GM18507 (cell line): ENCODE measurements around the gene MUCL1.
A peak's percentile ranks its signal among the peaks of the same experiment; 100 is the strongest.
"Not testable (repeated sequence)": the region's sequence is repeated elsewhere in the genome, so short reads cannot be mapped to it uniquely, and the experiment has no call there.

Source experiments
- DNase-seq: peaks from one replicate; pipeline ENCODE4 v3.0.0; 2011; ENCODE audit warnings: low read depth; ENCODE audit not compliant: insufficient read length; ENCODE audit errors: extremely low spot score
- FAIRE-seq: peaks from 2 replicates; lab custom pipeline; 2011; peaks lifted over from hg19 to GRCh38; lab: Jason Lieb, UNC

Gene MUCL1

GRCh38 chr12:54853933-54854538 lies at the start of gene MUCL1:
Gene MUCL1, plus strand, starts transcription at chr12:54854516. Its CDS starts 67 bp downstream, at chr12:54854583.
- FAIRE-seq: peak; percentile 80
- DNase-seq: peak; percentile 22

GRCh38 chr12:54821676-54822075 lies 32.6 kb upstream of the MUCL1 start:
- DNase-seq (no peak), FAIRE-seq (no peak)

GRCh38 chr12:54824402-54824801 lies 29.9 kb upstream of the MUCL1 start:
- FAIRE-seq: no peak
- DNase-seq: no peak

- no peak for FAIRE-seq
- DNase-seq: no peak
These were observed 24.8 kb upstream of the MUCL1 start for GRCh38 chr12:54829511-54829910.

GRCh38 chr12:54830199-54830598 lies 24.1 kb upstream of the MUCL1 start:
- FAIRE-seq (no peak), DNase-seq (no peak)

GRCh38 chr12:54831631-54832030 lies 22.7 kb upstream of the MUCL1 start:
- DNase-seq (no peak), FAIRE-seq (no peak)

GRCh38 chr12:54840244-54840865 lies 14.0 kb upstream of the MUCL1 start:
- FAIRE-seq (no peak), DNase-seq (no peak)

GRCh38 chr12:54857406-54857805 lies 3.1 kb downstream of the MUCL1 start:
- FAIRE-seq (no peak), DNase-seq (no peak)

GRCh38 chr12:54858562-54858961 lies 4.2 kb downstream of the MUCL1 start:
- DNase-seq: no peak
- FAIRE-seq: no peak

GRCh38 chr12:54859502-54859901 lies 5.2 kb downstream of the MUCL1 start:
- DNase-seq: no peak

GRCh38 chr12:54861927-54862326 lies 7.6 kb downstream of the MUCL1 start:
- FAIRE-seq: no peak
- no peak for DNase-seq

More at GRCh38 chr12:54859502-54859901, 5.2 kb downstream of the MUCL1 start:
- FAIRE-seq: no peak

GRCh38 chr12:54863948-54864618 lies 9.8 kb downstream of the MUCL1 start:
- no peak for FAIRE-seq
- DNase-seq: no peak

- peak; percentile 26 for FAIRE-seq
- no peak for DNase-seq
These were observed 11.5 kb downstream of the MUCL1 start for GRCh38 chr12:54865683-54866324.

- DNase-seq (no peak), FAIRE-seq (no peak)
These were observed 14.4 kb downstream of the MUCL1 start for GRCh38 chr12:54868690-54869089.

GRCh38 chr12:54870048-54870447 lies 15.7 kb downstream of the MUCL1 start:
- FAIRE-seq (no peak), DNase-seq (no peak)

GRCh38 chr12:54870617-54871016 lies 16.3 kb downstream of the MUCL1 start:
- DNase-seq: no peak
- FAIRE-seq: no peak

- DNase-seq (no peak), FAIRE-seq (no peak)
These were observed 24.8 kb downstream of the MUCL1 start for GRCh38 chr12:54879150-54879549.

- no peak for FAIRE-seq
- no peak for DNase-seq
These were observed 25.3 kb downstream of the MUCL1 start for GRCh38 chr12:54879579-54879978.

GRCh38 chr12:54882079-54882478 lies 27.8 kb downstream of the MUCL1 start:
- no peak for FAIRE-seq

GRCh38 chr12:54882597-54882996 lies 28.3 kb downstream of the MUCL1 start:
- FAIRE-seq, DNase-seq: not testable (repeated sequence)

More at GRCh38 chr12:54882079-54882478, 27.8 kb downstream of the MUCL1 start:
- no peak for DNase-seq
